Measurements from ENCODE around the gene PRTN3.
A peak's percentile ranks its signal among the peaks of the same experiment; 100 is the strongest.
"Not testable (repeated sequence)": the region's sequence is repeated elsewhere in the genome, so short reads cannot be mapped to it uniquely, and the experiment has no call there.

Gene PRTN3

DNA sequence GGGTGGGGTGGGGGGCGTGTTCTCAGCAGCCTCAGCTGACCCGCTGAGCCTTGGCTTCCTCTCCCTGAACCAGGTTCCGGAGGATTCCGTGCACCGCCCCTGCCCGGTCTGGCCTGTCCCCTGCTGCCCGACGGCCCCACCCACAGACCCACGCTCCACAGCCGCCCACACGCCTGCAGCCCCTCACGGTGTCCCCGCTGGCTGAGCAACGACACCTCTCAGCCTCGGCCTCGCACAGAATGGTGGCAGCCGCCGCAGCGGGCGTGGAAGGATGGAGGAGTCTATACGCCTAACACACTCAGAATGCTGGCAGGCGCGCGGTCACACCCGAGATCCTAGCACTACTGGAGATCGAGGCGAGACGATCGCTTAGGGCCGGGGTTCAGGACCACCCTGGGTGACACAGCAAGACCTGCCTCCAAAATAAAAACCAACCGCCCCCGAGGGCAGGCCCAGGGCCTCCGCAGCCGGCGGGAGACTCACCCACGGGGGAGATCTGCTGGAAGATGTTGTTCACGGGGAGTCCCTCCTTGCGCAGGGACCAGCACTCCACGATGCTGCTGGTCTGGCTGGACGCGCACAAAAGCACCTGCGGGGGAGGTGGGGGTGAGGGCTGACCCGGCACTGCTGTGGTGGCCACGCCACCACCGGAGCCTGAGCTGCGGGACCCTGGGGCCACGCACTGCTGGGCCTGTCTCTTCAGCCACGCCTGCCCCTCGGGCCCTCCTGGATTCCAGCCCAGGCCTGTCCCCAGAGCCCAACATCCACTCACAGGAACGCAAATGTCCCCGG is 43.8 kb downstream of the PRTN3 start:
- DNase-seq = no peak

GRCh38 chr19:885536-886224 is 44.9 kb downstream of the PRTN3 start:
- DNase-seq = no peak

DNA sequence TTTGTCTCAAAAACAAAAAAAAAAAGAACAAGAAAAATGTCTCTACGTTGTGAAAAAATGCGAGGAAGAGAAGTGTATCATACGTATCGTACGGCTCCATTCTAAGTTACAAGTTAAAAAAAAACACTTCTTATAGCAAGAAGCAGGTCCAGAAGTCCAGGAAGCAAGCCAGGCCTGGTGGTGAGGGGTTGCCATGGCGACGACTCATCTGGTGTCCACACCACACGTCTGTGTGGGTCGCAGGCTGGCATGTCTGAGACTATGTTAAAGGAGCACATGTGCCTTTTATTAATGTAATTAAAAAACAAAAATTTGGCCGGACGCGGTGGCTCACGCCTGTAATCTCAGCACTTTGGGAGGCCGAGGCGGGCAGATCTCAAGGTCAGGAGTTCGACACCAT is 46.3 kb downstream of the PRTN3 start:
- DNase-seq = no peak

GRCh38 chr19:887599-887998 is 46.8 kb downstream of the PRTN3 start:
- no peak for DNase-seq

DNA sequence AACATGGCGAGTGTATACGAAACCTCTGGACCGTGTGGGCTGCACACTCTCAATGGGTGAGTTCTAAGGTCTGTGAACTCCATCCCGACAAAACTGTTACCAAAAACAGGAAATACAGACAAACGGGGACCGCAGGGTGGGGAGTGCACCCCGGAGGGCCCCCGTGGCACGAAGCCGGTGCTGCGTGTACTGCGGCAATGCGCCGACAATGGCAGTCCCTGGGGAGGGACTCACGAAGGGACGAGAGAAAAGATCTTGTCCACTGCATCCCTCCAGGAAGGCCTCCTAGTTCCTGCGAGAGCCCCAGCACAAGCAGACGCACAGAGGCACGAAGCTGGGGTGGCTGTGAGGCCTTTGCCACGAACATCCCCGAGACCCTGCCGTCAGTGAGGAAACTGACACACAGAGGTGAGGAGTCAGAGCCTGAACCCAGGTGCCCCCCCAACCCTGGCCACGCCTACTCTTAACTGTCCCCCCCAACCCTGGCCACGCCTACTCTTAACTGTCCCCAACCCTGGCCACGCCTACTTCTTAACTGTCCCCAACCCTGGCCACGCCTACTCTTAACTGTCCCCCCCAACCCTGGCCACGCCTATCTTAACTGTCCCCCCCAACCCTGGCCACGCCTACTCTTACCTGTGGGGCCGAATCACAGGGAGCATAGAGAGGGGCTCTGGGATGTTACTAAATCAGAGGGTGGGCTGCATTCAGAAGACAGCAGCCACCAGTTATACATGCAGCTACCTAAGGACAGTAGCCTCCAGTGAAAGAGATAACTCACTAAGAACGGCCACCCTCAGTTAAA is 48.0 kb downstream of the PRTN3 start:
- no peak for DNase-seq

DNA sequence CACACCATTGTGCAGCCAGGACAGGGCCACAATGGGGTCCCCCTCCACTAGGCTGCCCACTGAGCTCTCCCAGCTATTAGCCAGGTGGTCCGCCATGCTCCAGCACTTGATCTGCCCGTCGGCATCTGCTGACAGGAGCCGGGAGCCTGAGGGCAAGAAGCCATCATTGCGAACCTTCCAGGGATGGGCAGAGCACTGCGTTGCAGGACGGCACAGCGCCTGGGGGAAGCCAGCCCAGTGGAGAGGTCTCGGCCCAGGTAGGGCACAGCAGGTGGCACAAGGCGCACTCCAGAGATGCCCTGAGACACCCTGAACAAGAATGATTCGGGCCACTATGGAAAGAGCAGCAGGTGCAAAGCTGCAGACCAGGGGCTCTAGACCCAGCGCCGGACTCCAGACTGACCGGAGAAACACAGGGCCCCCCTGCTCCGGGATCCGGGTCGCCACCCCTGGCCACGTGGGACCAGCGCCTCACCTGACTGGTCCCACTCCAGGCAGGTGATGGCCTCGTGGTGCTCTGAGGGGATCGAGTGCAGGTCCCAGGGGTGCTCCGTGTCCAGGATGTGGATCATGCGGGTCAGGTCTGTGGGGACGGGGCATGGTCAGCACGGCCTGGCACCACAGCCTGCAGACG is 49.0 kb downstream of the PRTN3 start:
- DNase-seq = no peak

DNA sequence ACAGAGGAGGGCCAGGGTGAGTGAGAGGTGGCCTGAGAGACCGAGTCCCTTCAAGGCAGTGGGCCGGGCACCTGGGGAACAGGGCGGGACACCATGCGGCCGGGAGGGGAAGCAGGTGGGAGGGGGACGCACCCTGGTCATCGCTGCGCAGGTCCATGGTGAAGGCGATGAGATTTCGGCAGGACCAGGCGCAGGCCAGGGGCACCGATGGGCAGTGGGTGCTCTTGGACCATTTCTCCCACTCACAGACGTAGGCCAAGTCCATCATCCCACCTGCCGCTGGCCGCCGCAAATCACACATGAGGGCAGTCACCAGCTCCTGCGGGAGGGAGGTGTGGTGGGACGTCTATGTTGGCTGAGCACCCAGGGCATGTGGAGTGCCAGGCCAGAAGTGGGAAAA is 50.0 kb downstream of the PRTN3 start:
- DNase-seq = no peak

DNA sequence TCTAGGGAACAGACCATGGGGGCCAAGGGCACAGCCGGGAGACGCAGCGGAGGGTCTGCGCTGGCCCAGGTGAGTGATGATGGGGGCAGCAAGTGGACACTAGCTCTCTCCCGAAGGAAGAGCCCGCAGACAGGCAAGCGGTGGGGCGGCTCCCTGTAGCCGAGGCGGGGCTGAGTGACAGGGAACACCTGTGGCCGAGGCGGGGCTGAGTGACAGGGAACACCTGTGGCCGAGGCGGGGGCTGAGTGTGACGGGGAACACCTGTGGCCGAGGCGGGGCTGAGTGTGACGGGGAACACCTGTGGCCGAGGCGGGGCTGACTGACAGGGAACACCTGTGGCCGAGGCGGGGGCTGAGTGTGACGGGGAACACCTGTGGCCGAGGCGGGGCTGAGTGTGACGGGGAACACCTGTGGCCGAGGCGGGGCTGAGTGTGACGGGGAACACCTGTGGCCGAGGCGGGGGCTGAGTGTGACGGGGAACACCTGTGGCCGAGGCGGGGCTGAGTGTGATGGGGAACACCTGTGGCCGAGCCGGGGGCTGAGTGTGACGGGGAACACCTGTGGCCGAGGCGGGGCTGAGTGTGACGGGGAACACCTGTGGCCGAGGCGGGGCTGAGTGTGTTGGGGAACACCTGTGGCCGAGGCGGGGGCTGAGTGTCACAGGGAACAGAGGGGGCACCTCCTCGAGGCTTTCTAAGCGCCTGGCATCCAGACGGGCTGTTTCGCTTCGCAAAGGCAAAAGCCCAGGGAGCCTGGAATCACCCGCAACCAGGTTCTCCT is 50.8 kb downstream of the PRTN3 start:
- not testable (repeated sequence) for DNase-seq

- no peak for DNase-seq
Observed at GRCh38 chr19:892243-892893, 51.6 kb downstream of the PRTN3 start.

DNA sequence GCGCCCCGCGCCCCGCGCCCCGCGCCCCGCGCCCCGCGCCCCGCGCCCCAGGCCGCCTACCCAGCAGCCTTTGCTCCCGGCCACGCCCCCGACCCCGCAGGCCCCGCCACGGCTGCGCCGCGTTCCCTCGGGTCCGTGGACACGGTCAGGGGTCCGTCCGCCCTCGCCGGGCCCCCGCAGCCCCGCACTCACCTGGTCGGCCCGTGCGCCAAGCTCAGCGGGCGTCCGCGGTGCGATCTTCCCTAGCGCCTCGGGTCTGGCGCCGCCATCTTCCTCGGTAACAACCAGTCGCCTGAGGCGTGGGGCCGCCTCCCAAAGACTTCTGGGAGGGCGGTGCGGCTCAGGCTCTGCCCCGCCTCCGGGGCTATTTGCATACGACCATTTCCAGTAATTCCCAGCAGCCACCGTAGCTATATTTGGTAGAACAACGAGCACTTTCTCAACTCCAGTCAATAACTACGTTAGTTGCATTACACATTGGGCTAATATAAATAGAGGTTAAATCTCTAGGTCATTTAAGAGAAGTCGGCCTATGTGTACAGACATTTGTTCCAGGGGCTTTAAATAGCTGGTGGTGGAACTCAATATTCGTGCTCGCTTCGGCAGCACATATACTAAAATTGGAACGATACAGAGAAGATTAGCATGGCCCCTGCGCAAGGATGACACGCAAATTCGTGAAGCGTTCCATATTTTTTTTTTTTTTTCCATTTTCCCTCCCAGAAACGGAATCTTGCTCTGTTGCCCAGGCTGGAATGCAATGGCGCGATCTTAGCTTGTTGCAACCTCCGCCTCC is 52.3 kb downstream of the PRTN3 start, which contains the start of the genes MED16 and RNU6-9:
Gene MED16, minus strand, starts transcription at position 294 of the 796 bp plus-strand sequence. CDS start 2,056 bp downstream, outside the sequence.
Gene RNU6-9, plus strand, starts transcription at position 591 of the 796 bp plus-strand sequence.
- peak; percentile 73 to 86 for DNase-seq

- DNase-seq = no peak
Observed at GRCh38 chr19:896434-896833, 55.6 kb downstream of the PRTN3 start.

DNA sequence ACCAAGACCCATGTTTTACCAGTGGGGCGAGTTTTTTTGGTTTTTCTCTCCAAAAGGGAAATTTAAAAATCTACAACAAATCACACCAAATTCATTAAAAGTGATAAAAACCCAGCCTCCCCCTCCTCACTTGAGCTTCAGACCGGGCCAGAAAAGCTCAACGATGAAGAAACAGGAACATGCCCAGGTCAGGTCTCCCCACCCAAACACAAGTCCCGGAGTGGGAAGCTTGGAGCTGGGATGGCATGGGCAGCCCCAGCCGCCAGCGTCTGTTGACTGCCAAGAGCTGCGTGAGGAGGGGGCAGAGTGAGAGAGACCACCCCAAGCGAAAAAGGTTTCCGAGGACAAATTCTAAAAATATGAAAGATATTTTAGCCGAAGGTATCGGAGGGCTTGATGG is 56.2 kb downstream of the PRTN3 start:
- no peak for DNase-seq

DNA sequence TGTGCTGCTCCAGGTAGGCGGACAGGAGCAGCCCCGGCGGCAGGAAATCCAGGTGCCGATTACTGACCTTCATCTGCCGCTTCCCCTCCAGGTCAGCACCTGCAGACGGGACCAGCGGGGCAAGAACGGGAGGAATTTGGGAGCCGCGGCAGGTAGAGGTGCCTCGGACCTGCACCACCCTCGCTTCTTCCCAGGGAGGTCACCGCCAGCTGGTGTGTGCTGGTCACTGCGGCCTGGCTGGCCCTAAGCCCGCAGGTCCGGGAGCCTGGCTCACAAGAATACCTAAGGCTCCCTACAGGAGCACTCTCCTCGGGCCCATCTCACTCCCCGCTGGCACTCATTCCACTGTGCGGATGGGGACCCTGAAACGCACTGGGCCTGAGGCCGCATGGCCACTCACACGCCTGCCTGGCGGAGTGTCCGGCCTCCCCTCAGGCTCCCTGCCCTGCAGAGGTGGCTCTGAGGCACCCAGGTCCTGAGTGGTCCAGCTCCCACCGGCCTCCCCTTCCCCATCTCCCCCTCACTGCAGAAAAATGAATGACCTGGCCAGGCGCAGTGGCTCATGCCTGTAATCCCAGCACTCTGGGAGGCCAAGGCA is 56.7 kb downstream of the PRTN3 start:
- DNase-seq = no peak

Data from NCI-H1930 (cell line).